Sigmoid colon (tissue), 7 donors: ENCODE results near the gene ZBTB33. TPM values are rescaled to one million over a fixed set of nuclear protein-coding genes. Genes with fewer than 3 reads are reported as not detected.

Experiments
- DNase-seq: peaks from one replicate; pipeline ENCODE4 v3.0.0-alpha.2; 2019
- H3K27ac ChIP-seq, 4 donors: fragments of 200-600 bp; sonication (generic); one replicate each; pipeline ENCODE4 v1.5.1; 2016 to 2019; ENCODE audit warnings: mild to moderate bottlenecking in 1 of 4
- H3K27me3 ChIP-seq, 3 donors: fragments of 200-600 bp; sonication (generic); one replicate each; pipeline ENCODE4 v1.5.1; 2019; ENCODE audit warnings: mild to moderate bottlenecking in 1 of 3
- H3K36me3 ChIP-seq, 4 donors: fragments of 200-600 bp; sonication (generic); one replicate each; pipeline ENCODE4 v1.5.1; 2016 to 2019
- H3K4me1 ChIP-seq, 4 donors: fragments of 200-600 bp; sonication (generic); one replicate each; pipeline ENCODE4 v1.5.1; 2017 to 2019
- H3K4me3 ChIP-seq, 4 donors: fragments of 200-600 bp; sonication (generic); one replicate each; pipeline ENCODE4 v1.5.1; 2017 to 2019; ENCODE audit warnings: mild to moderate bottlenecking in 2 of 4, moderate library complexity in 1 of 4
- H3K9me3 ChIP-seq, 4 donors: fragments of 200-600 bp in 3 of 4; sonication (generic) in 3 of 4; one replicate each; pipeline versions ENCODE4 v1.5.1 to v1.6.1; 2013 to 2019
- EP300 ChIP-seq, 4 donors: sonication (generic); formaldehyde crosslinking; IDR thresholded peaks; one replicate each; pipeline ENCODE4 v1.6.1; 2017; ENCODE audit warnings: antibody characterized with exemption in 4 of 4
- POLR2A ChIP-seq, 2 donors: fragments of 450-650 bp; IDR thresholded peaks; one replicate each; pipeline ENCODE4 v1.6.1; 2016; ENCODE audit warnings: antibody characterized with exemption in 2 of 2, mild to moderate bottlenecking in 2 of 2, moderate library complexity in 2 of 2
- POLR2AphosphoS5 ChIP-seq, 4 donors: sonication (generic); formaldehyde crosslinking; IDR thresholded peaks; one replicate each; pipeline ENCODE4 v1.6.1; 2017; ENCODE audit warnings: antibody characterized with exemption in 4 of 4
- WGBS, 2 donors: extraction: QIAGEN DNeasy Blood & Tissue Kit; methylation state at CpG; one replicate each; pipeline ENCODE4 v1.1.7; 2013; 5-methylcytosine and 5-hydroxymethylcytosine counted together
- intact Hi-C: fragments of 100-400 bp; cut with DNase I; formaldehyde crosslinking; loops from one replicate; pipeline ENCODE4 v1.15.1; 2023
- polyA plus RNA-seq, 3 donors: library from polyadenylated mRNA; stranded (reverse); fragments of 200-250 nt; gene quantifications; one replicate each; pipeline ENCODE4 v1.2.3, GENCODE V29; 2013
- total RNA-seq, 4 donors: library from RNA; depleted of rRNA; stranded (reverse); fragments of >200 nt; gene quantifications; one replicate each; pipeline ENCODE4 v1.1.0, GENCODE V29; 2016
- TF ChIP-seq, protein P1 (sequence below), 4 experiments: fragments of 450-650 bp in 3 of 4; fragments of 200-600 bp in 1 of 4; IDR thresholded peaks; one replicate each; pipeline ENCODE4 v1.5.1; 2016 to 2019; ENCODE audit warnings: antibody characterized with exemption in 4 of 4, mild to moderate bottlenecking in 3 of 4, moderate library complexity in 2 of 4
- donor health status: healthy with polysubstance abuse.
- donor health status: Bipolar disorder and iron deficiency.
- donor health status: healthy.

ZBTB33 gene
- total and polyA plus RNA-seq, 7 donors, result 4.2 to 13.2 (median 5.8) TPM

GRCh38 chrX:120305531-120306141, 55.0 kb downstream of the ZBTB33 start:
- Histone ChIP-seq H3K36me3 (no peaks in the 10 kb centered on the region), H3K4me1 (peaks cover 0 to 17% (median 11%) of the 10 kb centered on the region in 4 donors), H3K4me3 (no peak overlapping the region), H3K9me3 (no peaks in the 10 kb centered on the region), H3K27me3 (peaks cover 5 to 17% (median 8%) of the 10 kb centered on the region in 3 donors), H3K27ac (no peak overlapping the region)
- intact Hi-C loops, result loop anchor here (5.0 kb wide), 1 partner anchor 53 kb away; the partner anchor contains the start of gene ZBTB33
- 37 to 58% methylated on average over 11 of the region's 11 CpGs for WGBS, 2 donors
- TF ChIP-seq, protein P1, sequence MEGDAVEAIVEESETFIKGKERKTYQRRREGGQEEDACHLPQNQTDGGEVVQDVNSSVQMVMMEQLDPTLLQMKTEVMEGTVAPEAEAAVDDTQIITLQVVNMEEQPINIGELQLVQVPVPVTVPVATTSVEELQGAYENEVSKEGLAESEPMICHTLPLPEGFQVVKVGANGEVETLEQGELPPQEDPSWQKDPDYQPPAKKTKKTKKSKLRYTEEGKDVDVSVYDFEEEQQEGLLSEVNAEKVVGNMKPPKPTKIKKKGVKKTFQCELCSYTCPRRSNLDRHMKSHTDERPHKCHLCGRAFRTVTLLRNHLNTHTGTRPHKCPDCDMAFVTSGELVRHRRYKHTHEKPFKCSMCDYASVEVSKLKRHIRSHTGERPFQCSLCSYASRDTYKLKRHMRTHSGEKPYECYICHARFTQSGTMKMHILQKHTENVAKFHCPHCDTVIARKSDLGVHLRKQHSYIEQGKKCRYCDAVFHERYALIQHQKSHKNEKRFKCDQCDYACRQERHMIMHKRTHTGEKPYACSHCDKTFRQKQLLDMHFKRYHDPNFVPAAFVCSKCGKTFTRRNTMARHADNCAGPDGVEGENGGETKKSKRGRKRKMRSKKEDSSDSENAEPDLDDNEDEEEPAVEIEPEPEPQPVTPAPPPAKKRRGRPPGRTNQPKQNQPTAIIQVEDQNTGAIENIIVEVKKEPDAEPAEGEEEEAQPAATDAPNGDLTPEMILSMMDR (IDR thresholded peaks at IDR 0.05), result no peak
- no peak for TF ChIP-seq POLR2A (IDR thresholded peaks at IDR 0.05)
- TF ChIP-seq POLR2AphosphoS5 (IDR thresholded peaks at IDR 0.05), result no peak
- TF ChIP-seq EP300 (IDR thresholded peaks at IDR 0.05), result no peak
- DNase-seq, result no peak

GRCh38 chrX:120306630-120307029, 56.0 kb downstream of the ZBTB33 start:
- Histone ChIP-seq H3K9me3 (no peaks in the 10 kb centered on the region), H3K4me1 (peaks cover 0 to 24% (median 18%) of the 10 kb centered on the region in 4 donors), H3K4me3 (no peak overlapping the region), H3K36me3 (no peaks in the 10 kb centered on the region), H3K27me3 (peaks cover 5 to 25% (median 8%) of the 10 kb centered on the region in 3 donors), H3K27ac (no peak overlapping the region)
- 33 to 44% methylated on average over 2 of the region's 2 CpGs for WGBS, 2 donors
- TF ChIP-seq POLR2AphosphoS5 (IDR thresholded peaks at IDR 0.05), result no peak
- TF ChIP-seq POLR2A (IDR thresholded peaks at IDR 0.05), result no peak
- TF ChIP-seq, protein P1 (IDR thresholded peaks at IDR 0.05), result no peak
- TF ChIP-seq EP300 (IDR thresholded peaks at IDR 0.05), result no peak
- intact Hi-C loops, result loop anchor here (5.0 kb wide), 1 partner anchor 54 kb away; the partner anchor contains the start of gene ZBTB33
- DNase-seq, result no peak

Other genes starting within 250 kb of the ZBTB33 start
- gene RHOXF2B, start 173.1 kb upstream of the ZBTB33 start, total RNA-seq, result not detected
- not detected for gene RHOXF2B, start 173.1 kb upstream of the ZBTB33 start, polyA plus RNA-seq
- gene RHOXF1, start 134.9 kb upstream of the ZBTB33 start, total RNA-seq, result 1 to 10 TPM in 2 of 4 donors, not detected in 2; 1.3 to 2.2 TPM
- gene RHOXF1, start 134.9 kb upstream of the ZBTB33 start, polyA plus RNA-seq, result not detected
- gene RHOXF2, start 92.2 kb upstream of the ZBTB33 start, total RNA-seq, result not detected
- not detected for gene RHOXF2, start 92.2 kb upstream of the ZBTB33 start, polyA plus RNA-seq
- gene TMEM255A, start 60.6 kb downstream of the ZBTB33 start, total RNA-seq, result 1 to 10 TPM; 1.5 to 5.9 (median 4.3) TPM
- gene TMEM255A, start 60.6 kb downstream of the ZBTB33 start, polyA plus RNA-seq, result 1 to 10 TPM in 2 of 3 donors, under 1 TPM in 1; 0.69 to 4.2 (median 1.8) TPM
- gene ATP1B4, start 111.3 kb downstream of the ZBTB33 start, total RNA-seq, result not detected
- not detected for gene ATP1B4, start 111.3 kb downstream of the ZBTB33 start, polyA plus RNA-seq
- gene LAMP2, start 218.5 kb downstream of the ZBTB33 start, total RNA-seq, result 10 to 100 TPM; 61.8 to 92.0 (median 81.1) TPM
- gene LAMP2, start 218.5 kb downstream of the ZBTB33 start, polyA plus RNA-seq, result 10 to 100 TPM; 12.6 to 43.0 (median 38.9) TPM